OCI-LY3 (cell line): ENCODE measurements around the gene TEX26.

ENCODE experiments used
- H2AFZ ChIP-seq: fragments of 200-600, 300-600 bp; shearing (Covaris generic); 2 replicates; pipeline ENCODE4 v1.6.0; 2014; ENCODE audit warnings: antibody characterized with exemption, low read depth, low read length
- H3K27ac ChIP-seq: fragments of 200-600, 300-600 bp; sonication (generic); 2 replicates; pipeline ENCODE4 v1.5.1; 2014; ENCODE audit warnings: mild to moderate bottlenecking, low read length, moderate library complexity, mixed read lengths
- H3K27me3 ChIP-seq: fragments of 200-600, 300-600 bp; sonication (generic); 2 replicates; pipeline ENCODE4 v1.6.1; 2014; ENCODE audit warnings: low read depth, low read length, mixed read lengths
- H3K36me3 ChIP-seq: fragments of 200-600, 300-600 bp; sonication (generic); replicated peaks from 2 replicates; pipeline ENCODE3; 2014; ENCODE audit warnings: low read depth, low read length, mixed read lengths
- H3K4me1 ChIP-seq: fragments of 300-600, 200-600 bp; sonication (generic); 2 replicates; pipeline ENCODE4 v1.6.1; 2014; ENCODE audit warnings: low read length, mixed read lengths
- H3K4me2 ChIP-seq: fragments of 200-600, 300-600 bp; sonication (generic); 2 replicates; pipeline ENCODE4 v1.6.1; 2014; ENCODE audit warnings: low read length, mixed read lengths
- H3K4me3 ChIP-seq: fragments of 300-600, 200-600 bp; sonication (generic); 2 replicates; pipeline ENCODE4 v1.5.1; 2014; ENCODE audit warnings: antibody characterized with exemption, mild to moderate bottlenecking, low read length, moderate library complexity
- H3K79me2 ChIP-seq: fragments of 300-600, 200-600 bp; shearing (Covaris generic); 2 replicates; pipeline ENCODE4 v1.6.1; 2014; ENCODE audit warnings: mild to moderate bottlenecking, low read length, mixed read lengths
- H3K9ac ChIP-seq: fragments of 300-600, 200-600 bp; shearing (Covaris generic); 2 replicates; pipeline ENCODE4 v1.6.0; 2014; ENCODE audit warnings: mild to moderate bottlenecking, low read length, moderate library complexity
- H3K9me3 ChIP-seq: fragments of 200-600, 300-600 bp; shearing (Covaris generic); 2 replicates; pipeline ENCODE4 v1.6.1; 2014; ENCODE audit warnings: low read length, mixed read lengths; ENCODE audit not compliant: insufficient read depth
- H4K20me1 ChIP-seq: fragments of 200-600, 300-600 bp; sonication (generic); 2 replicates; pipeline ENCODE4 v1.6.1; 2016; ENCODE audit warnings: low read length, mixed read lengths; ENCODE audit not compliant: insufficient read depth
- EZH2phosphoT487 ChIP-seq: fragments of 200-600 bp; shearing (Covaris generic); IDR thresholded peaks from 2 replicates; pipeline ENCODE4 v1.6.1; 2018; ENCODE audit warnings: antibody characterized with exemption, mixed run types, low read depth
- TF ChIP-seq, protein P1 (sequence below): fragments of 200-600, 300-600 bp; sonication (generic); IDR thresholded peaks from 2 replicates; pipeline ENCODE4 v1.5.1; 2014; ENCODE audit warnings: antibody characterized with exemption, low read length, low read depth

TEX26 gene

DNA sequence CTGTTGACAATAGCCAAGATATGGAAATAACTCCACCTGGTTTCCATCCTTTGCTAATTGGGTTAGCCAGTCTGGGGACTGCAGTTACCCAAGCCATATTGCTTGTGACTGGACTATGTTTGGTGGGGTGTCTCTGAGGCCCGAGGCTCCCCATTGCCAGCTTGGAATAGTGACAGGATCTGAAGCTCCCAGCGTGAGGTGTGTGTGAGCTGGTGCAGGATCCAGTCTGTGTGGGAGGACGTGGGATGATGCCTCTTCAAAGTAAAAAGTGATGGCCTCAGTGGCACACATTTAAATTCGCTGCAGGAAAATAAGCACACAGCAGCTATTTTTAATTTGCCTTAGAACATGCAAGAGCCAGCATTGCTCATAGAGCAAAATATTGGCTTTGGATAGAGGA, 75.0 kb downstream of the TEX26 start:
- no peak overlapping the region for H3K4me2 ChIP-seq
- TF ChIP-seq, protein P1, sequence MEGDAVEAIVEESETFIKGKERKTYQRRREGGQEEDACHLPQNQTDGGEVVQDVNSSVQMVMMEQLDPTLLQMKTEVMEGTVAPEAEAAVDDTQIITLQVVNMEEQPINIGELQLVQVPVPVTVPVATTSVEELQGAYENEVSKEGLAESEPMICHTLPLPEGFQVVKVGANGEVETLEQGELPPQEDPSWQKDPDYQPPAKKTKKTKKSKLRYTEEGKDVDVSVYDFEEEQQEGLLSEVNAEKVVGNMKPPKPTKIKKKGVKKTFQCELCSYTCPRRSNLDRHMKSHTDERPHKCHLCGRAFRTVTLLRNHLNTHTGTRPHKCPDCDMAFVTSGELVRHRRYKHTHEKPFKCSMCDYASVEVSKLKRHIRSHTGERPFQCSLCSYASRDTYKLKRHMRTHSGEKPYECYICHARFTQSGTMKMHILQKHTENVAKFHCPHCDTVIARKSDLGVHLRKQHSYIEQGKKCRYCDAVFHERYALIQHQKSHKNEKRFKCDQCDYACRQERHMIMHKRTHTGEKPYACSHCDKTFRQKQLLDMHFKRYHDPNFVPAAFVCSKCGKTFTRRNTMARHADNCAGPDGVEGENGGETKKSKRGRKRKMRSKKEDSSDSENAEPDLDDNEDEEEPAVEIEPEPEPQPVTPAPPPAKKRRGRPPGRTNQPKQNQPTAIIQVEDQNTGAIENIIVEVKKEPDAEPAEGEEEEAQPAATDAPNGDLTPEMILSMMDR = no peak
- no peak for TF ChIP-seq EZH2phosphoT487

GRCh38 chr13:31008400-31009115, 76.1 kb downstream of the TEX26 start:
- no peaks in the 10 kb centered on the region for H3K79me2 ChIP-seq
- no peak overlapping the region for H3K4me2 ChIP-seq
- TF ChIP-seq, protein P1 = no peak
- peaks cover 81% of the 10 kb centered on the region for H3K27me3 ChIP-seq
- H3K36me3 ChIP-seq = no peaks in the 10 kb centered on the region
- no peak overlapping the region for H2AFZ ChIP-seq
- H4K20me1 ChIP-seq = no peaks in the 10 kb centered on the region
- no peak overlapping the region for H3K9ac ChIP-seq
- no peak overlapping the region for H3K27ac ChIP-seq
- no peaks in the 10 kb centered on the region for H3K9me3 ChIP-seq
- peaks cover 3% of the 10 kb centered on the region; the same call in 1 of the 2 replicates for H3K4me1 ChIP-seq
- H3K4me3 ChIP-seq = no peak overlapping the region

More for the DNA sequence above, 75.0 kb downstream of the TEX26 start:
- H3K9me3 ChIP-seq = no peaks in the 10 kb centered on the region
- H4K20me1 ChIP-seq = no peaks in the 10 kb centered on the region
- no peaks in the 10 kb centered on the region for H3K79me2 ChIP-seq
- peaks cover 81% of the 10 kb centered on the region for H3K27me3 ChIP-seq
- no peak overlapping the region for H3K9ac ChIP-seq
- no peaks in the 10 kb centered on the region for H3K36me3 ChIP-seq
- H2AFZ ChIP-seq = no peak overlapping the region
- no peak overlapping the region for H3K4me3 ChIP-seq
- H3K4me1 ChIP-seq = peaks cover 3% of the 10 kb centered on the region; the same call in 1 of the 2 replicates
- H3K27ac ChIP-seq = no peak overlapping the region

GRCh38 chr13:31009166-31009565, 76.7 kb downstream of the TEX26 start:
- TF ChIP-seq, protein P1 = no peak
- TF ChIP-seq EZH2phosphoT487 = no peak
- no peak overlapping the region for H3K27ac ChIP-seq
- H3K4me1 ChIP-seq = peaks cover 3% of the 10 kb centered on the region; the same call in 1 of the 2 replicates
- no peak overlapping the region for H2AFZ ChIP-seq
- H3K27me3 ChIP-seq = peaks cover 84% of the 10 kb centered on the region
- no peak overlapping the region for H3K9ac ChIP-seq
- no peaks in the 10 kb centered on the region for H3K9me3 ChIP-seq
- H3K79me2 ChIP-seq = no peaks in the 10 kb centered on the region
- no peaks in the 10 kb centered on the region for H4K20me1 ChIP-seq
- H3K4me3 ChIP-seq = no peak overlapping the region
- no peaks in the 10 kb centered on the region for H3K36me3 ChIP-seq
- no peak overlapping the region for H3K4me2 ChIP-seq

- H3K9me3 ChIP-seq = no peaks in the 10 kb centered on the region
- H2AFZ ChIP-seq = no peak overlapping the region
- H3K9ac ChIP-seq = no peak overlapping the region
- H3K79me2 ChIP-seq = no peaks in the 10 kb centered on the region
- peaks cover 91% of the 10 kb centered on the region for H3K27me3 ChIP-seq
- H3K4me1 ChIP-seq = peaks cover 3% of the 10 kb centered on the region; the same call in 1 of the 2 replicates
- H3K36me3 ChIP-seq = no peaks in the 10 kb centered on the region
- TF ChIP-seq, protein P1 = no peak
- TF ChIP-seq EZH2phosphoT487 = no peak
- no peak overlapping the region for H3K27ac ChIP-seq
- no peaks in the 10 kb centered on the region for H4K20me1 ChIP-seq
- H3K4me2 ChIP-seq = no peak overlapping the region
- no peak overlapping the region for H3K4me3 ChIP-seq
These were observed 77.8 kb downstream of the TEX26 start for GRCh38 chr13:31010296-31010695.
